Naive B cell (primary cell): Measurements from ENCODE around the gene PFN3. TPM values are rescaled to one million over a fixed set of nuclear protein-coding genes. Genes with fewer than 3 reads are reported as not detected.

Experiments used
- ATAC-seq, 2 donors: fragments of 150-1000 bp; cut with Tn5 transposase; 2 replicates each; pipeline ENCODE4 v1.10.0; 2021; ENCODE audit warnings: low read depth in 2 of 2, mild to moderate bottlenecking in 2 of 2, moderate library complexity in 2 of 2
- DNase-seq: peaks from one replicate; pipeline ENCODE4 v3.0.0; 2022
- H3K27ac Mint-ChIP-seq, 6 donors: one replicate each; pipeline ENCODE4 v1.8.0; 2020 to 2022; ENCODE audit warnings: mild to moderate bottlenecking in 6 of 6, mixed read lengths in 6 of 6, moderate library complexity in 5 of 6, inconsistent platforms in 2 of 6
- H3K27me3 Mint-ChIP-seq, 3 donors: one replicate each; pipeline ENCODE4 v1.8.0; 2021 to 2022; ENCODE audit warnings: mixed read lengths in 3 of 3, mild to moderate bottlenecking in 1 of 3
- H3K36me3 Mint-ChIP-seq, 2 donors: one replicate each; pipeline ENCODE4 v1.8.0; 2020 to 2022; ENCODE audit warnings: mixed read lengths in 2 of 2, inconsistent platforms in 1 of 2, mild to moderate bottlenecking in 1 of 2
- H3K4me1 Mint-ChIP-seq, 3 donors: one replicate each; pipeline ENCODE4 v1.8.0; 2020 to 2022; ENCODE audit warnings: mixed read lengths in 3 of 3, inconsistent platforms in 1 of 3, mild to moderate bottlenecking in 1 of 3, moderate library complexity in 1 of 3
- H3K4me3 Mint-ChIP-seq, 8 donors: one replicate each; pipeline ENCODE4 v1.8.0; 2020 to 2022; ENCODE audit warnings: mild to moderate bottlenecking in 8 of 8, mixed read lengths in 8 of 8, moderate library complexity in 8 of 8, inconsistent platforms in 2 of 8
- H3K9me3 Mint-ChIP-seq, 7 donors: one replicate each; pipeline ENCODE4 v1.8.0; 2020 to 2022; ENCODE audit warnings: mixed read lengths in 7 of 7, mild to moderate bottlenecking in 5 of 7, inconsistent platforms in 2 of 7, moderate library complexity in 1 of 7
- polyA plus RNA-seq, 6 donors: library from polyadenylated mRNA; unstranded; fragments of 300-500 nt; fragmentation: Illumina TruSeq; gene quantifications; one replicate each; pipeline ENCODE4 v1.2.3, GENCODE V29; 2021; ENCODE audit warnings: low read depth in 6 of 6

The PFN3 gene
- polyA plus RNA-seq, 6 donors from 2014 or later, result not detected

- Mint-ChIP-seq H3K27ac (peak overlapping the region in 5 of 6 donors; percentile 27 to 98 (median 84)), H3K36me3 (peaks cover 7% of the 10 kb centered on the region in 2 donors), H3K9me3 (no peaks in the 10 kb centered on the region), H3K4me1 (peaks cover 40 to 44% (median 42%) of the 10 kb centered on the region in 3 donors), H3K4me3 (peak overlapping the region in 1 of 8 donors; percentile 9), H3K27me3 (no peaks in the 10 kb centered on the region)
- ATAC-seq (no peak), DNase-seq (no peak)
These were observed 42.9 kb upstream of the PFN3 start for GRCh38 chr5:177443144-177443983.

GRCh38 chr5:177442066-177442826 is 41.8 kb upstream of the PFN3 start:
- DNase-seq (no peak), ATAC-seq (no peak)
- peaks cover 33 to 44% (median 37%) of the 10 kb centered on the region in 3 donors for H3K4me1 Mint-ChIP-seq
- H3K4me3 Mint-ChIP-seq, result no peak overlapping the region
- H3K9me3 Mint-ChIP-seq, result no peaks in the 10 kb centered on the region
- no peaks in the 10 kb centered on the region for H3K27me3 Mint-ChIP-seq
- peak overlapping the region in 3 of 6 donors; percentile 42 to 84 (median 57) for H3K27ac Mint-ChIP-seq
- H3K36me3 Mint-ChIP-seq, result peaks cover 7% of the 10 kb centered on the region in 2 donors

GRCh38 chr5:177440990-177441780 is 40.7 kb upstream of the PFN3 start:
- H3K4me3 Mint-ChIP-seq, result no peak overlapping the region
- peak overlapping the region in 1 of 6 donors; percentile 84 for H3K27ac Mint-ChIP-seq
- no peaks in the 10 kb centered on the region for H3K27me3 Mint-ChIP-seq
- H3K9me3 Mint-ChIP-seq, result no peaks in the 10 kb centered on the region
- peaks cover 7 to 15% of the 10 kb centered on the region in 2 donors for H3K36me3 Mint-ChIP-seq
- DNase-seq (no peak), ATAC-seq (no peak)
- peaks cover 39 to 50% (median 41%) of the 10 kb centered on the region in 3 donors for H3K4me1 Mint-ChIP-seq

GRCh38 chr5:177440211-177440989 is 39.9 kb upstream of the PFN3 start:
- H3K36me3 Mint-ChIP-seq, result peaks cover 7 to 15% of the 10 kb centered on the region in 2 donors
- peak overlapping the region in 4 of 6 donors; percentile 44 to 87 (median 70) for H3K27ac Mint-ChIP-seq
- H3K27me3 Mint-ChIP-seq, result no peaks in the 10 kb centered on the region
- ATAC-seq (no peak), DNase-seq (no peak)
- peak overlapping the region in 1 of 8 donors; percentile 28 for H3K4me3 Mint-ChIP-seq
- H3K4me1 Mint-ChIP-seq, result peaks cover 31 to 42% (median 34%) of the 10 kb centered on the region in 3 donors
- H3K9me3 Mint-ChIP-seq, result no peaks in the 10 kb centered on the region

- ATAC-seq, result no peak
These were observed 39.1 kb upstream of the PFN3 start for GRCh38 chr5:177439518-177440053.

GRCh38 chr5:177438468-177438867 is 38.0 kb upstream of the PFN3 start:
- no peak for DNase-seq
- Mint-ChIP-seq H3K4me3 (no peak overlapping the region), H3K9me3 (no peaks in the 10 kb centered on the region), H3K4me1 (peaks cover 18 to 25% (median 19%) of the 10 kb centered on the region in 3 donors), H3K27me3 (no peaks in the 10 kb centered on the region), H3K36me3 (peaks cover 7 to 15% of the 10 kb centered on the region in 2 donors), H3K27ac (peak overlapping the region in 3 of 6 donors; percentile 67 to 90 (median 89))
- no peak for ATAC-seq

More at GRCh38 chr5:177439518-177440053, 39.1 kb upstream of the PFN3 start:
- H3K27me3 Mint-ChIP-seq, result no peaks in the 10 kb centered on the region
- H3K4me3 Mint-ChIP-seq, result peak overlapping the region in 1 of 8 donors; percentile 28
- no peaks in the 10 kb centered on the region for H3K9me3 Mint-ChIP-seq
- peaks cover 26 to 34% (median 26%) of the 10 kb centered on the region in 3 donors for H3K4me1 Mint-ChIP-seq
- peak overlapping the region in 3 of 6 donors; percentile 44 to 75 (median 64) for H3K27ac Mint-ChIP-seq
- peaks cover 7 to 15% of the 10 kb centered on the region in 2 donors for H3K36me3 Mint-ChIP-seq
- no peak for DNase-seq

GRCh38 chr5:177437623-177438022 is 37.2 kb upstream of the PFN3 start:
- peak overlapping the region in 3 of 6 donors; percentile 63 to 70 (median 67) for H3K27ac Mint-ChIP-seq
- H3K27me3 Mint-ChIP-seq, result no peaks in the 10 kb centered on the region
- DNase-seq, result no peak
- H3K9me3 Mint-ChIP-seq, result no peaks in the 10 kb centered on the region
- H3K4me1 Mint-ChIP-seq, result peaks cover 18 to 33% (median 27%) of the 10 kb centered on the region in 3 donors
- ATAC-seq, result no peak
- H3K4me3 Mint-ChIP-seq, result peak overlapping the region in 1 of 8 donors; percentile 65
- H3K36me3 Mint-ChIP-seq, result peaks cover 7 to 15% of the 10 kb centered on the region in 2 donors

GRCh38 chr5:177435847-177436536 is 35.5 kb upstream of the PFN3 start:
- no peak for DNase-seq
- Mint-ChIP-seq H3K27ac (peak overlapping the region in 1 of 6 donors; percentile 93), H3K4me1 (peaks cover 25 to 45% (median 40%) of the 10 kb centered on the region in 3 donors), H3K9me3 (no peaks in the 10 kb centered on the region), H3K4me3 (no peak overlapping the region), H3K27me3 (no peaks in the 10 kb centered on the region), H3K36me3 (peaks cover 7 to 15% of the 10 kb centered on the region in 2 donors)
- ATAC-seq, result no peak

- DNase-seq, result no peak
- peaks cover 7 to 15% of the 10 kb centered on the region in 2 donors for H3K36me3 Mint-ChIP-seq
These were observed 34.7 kb upstream of the PFN3 start for GRCh38 chr5:177434942-177435738.

GRCh38 chr5:177434437-177434836 is 34.0 kb upstream of the PFN3 start:
- Mint-ChIP-seq H3K4me3 (no peak overlapping the region), H3K36me3 (peaks cover under 1 to 10% of the 10 kb centered on the region in 2 donors), H3K27ac (peak overlapping the region in 4 of 6 donors; percentile 18 to 82 (median 34)), H3K27me3 (no peaks in the 10 kb centered on the region), H3K4me1 (peaks cover 34 to 56% (median 54%) of the 10 kb centered on the region in 3 donors), H3K9me3 (no peaks in the 10 kb centered on the region)
- DNase-seq (no peak), ATAC-seq (no peak)

More at GRCh38 chr5:177434942-177435738, 34.7 kb upstream of the PFN3 start:
- peaks cover 33 to 53% (median 49%) of the 10 kb centered on the region in 3 donors for H3K4me1 Mint-ChIP-seq
- no peak overlapping the region for H3K4me3 Mint-ChIP-seq
- H3K9me3 Mint-ChIP-seq, result no peaks in the 10 kb centered on the region
- peak overlapping the region in 3 of 6 donors; percentile 41 to 72 (median 62) for H3K27ac Mint-ChIP-seq
- no peaks in the 10 kb centered on the region for H3K27me3 Mint-ChIP-seq
- no peak for ATAC-seq

GRCh38 chr5:177433658-177434217 is 33.3 kb upstream of the PFN3 start:
- H3K36me3 Mint-ChIP-seq, result peaks cover 0 to 8% of the 10 kb centered on the region in 2 donors
- H3K27ac Mint-ChIP-seq, result peak overlapping the region in 5 of 6 donors; percentile 20 to 96 (median 84)
- H3K4me3 Mint-ChIP-seq, result peak overlapping the region in 2 of 8 donors; percentile 30 to 83
- no peaks in the 10 kb centered on the region for H3K9me3 Mint-ChIP-seq
- H3K4me1 Mint-ChIP-seq, result peaks cover 40 to 60% (median 59%) of the 10 kb centered on the region in 3 donors
- H3K27me3 Mint-ChIP-seq, result no peaks in the 10 kb centered on the region
- ATAC-seq, result no peak
- DNase-seq, result no peak
